Measurements from ENCODE around the gene SDC3.

The SDC3 gene

DNA sequence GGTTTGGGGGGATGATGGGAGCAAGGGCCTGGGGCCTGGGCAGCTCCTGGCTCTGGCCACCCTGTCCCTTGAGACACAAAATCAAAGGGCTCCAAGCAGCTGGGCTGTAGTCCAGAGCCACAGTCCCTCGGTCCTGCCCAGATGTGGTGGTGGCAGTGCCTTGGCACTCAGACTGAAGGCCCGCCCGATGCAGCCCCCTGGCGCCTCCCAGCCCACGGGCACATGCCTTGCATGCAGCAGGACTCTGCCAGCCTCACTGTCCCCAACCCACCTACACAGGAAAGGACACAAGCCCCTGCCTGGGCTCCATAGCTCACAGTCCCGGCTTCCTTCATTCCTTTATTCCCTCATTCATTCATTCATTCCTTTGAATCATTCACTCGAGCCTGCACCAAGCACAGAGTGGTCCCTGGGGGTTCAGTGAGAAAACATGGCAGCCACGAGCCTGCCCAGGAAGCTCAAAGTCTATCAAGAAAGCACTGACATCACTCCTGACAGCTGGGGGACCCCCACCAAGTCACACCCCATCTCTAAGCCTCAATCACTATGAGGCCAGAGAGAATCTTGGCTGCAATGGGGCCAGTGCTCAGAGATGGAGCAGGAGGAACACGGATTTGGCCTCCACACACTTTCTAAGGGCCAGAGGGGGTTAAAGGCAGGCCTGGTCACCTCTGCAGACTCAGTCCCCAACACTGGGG, 5.8 kb downstream of the SDC3 start:
- Histone ChIP-seq H3K4me3 (no peak overlapping the region), H3K27ac (peak overlapping the region; percentile 74 to 80)
- DNase-seq (ENCODE audit: low spot score) = no peak
- TF ChIP-seq, protein P1, sequence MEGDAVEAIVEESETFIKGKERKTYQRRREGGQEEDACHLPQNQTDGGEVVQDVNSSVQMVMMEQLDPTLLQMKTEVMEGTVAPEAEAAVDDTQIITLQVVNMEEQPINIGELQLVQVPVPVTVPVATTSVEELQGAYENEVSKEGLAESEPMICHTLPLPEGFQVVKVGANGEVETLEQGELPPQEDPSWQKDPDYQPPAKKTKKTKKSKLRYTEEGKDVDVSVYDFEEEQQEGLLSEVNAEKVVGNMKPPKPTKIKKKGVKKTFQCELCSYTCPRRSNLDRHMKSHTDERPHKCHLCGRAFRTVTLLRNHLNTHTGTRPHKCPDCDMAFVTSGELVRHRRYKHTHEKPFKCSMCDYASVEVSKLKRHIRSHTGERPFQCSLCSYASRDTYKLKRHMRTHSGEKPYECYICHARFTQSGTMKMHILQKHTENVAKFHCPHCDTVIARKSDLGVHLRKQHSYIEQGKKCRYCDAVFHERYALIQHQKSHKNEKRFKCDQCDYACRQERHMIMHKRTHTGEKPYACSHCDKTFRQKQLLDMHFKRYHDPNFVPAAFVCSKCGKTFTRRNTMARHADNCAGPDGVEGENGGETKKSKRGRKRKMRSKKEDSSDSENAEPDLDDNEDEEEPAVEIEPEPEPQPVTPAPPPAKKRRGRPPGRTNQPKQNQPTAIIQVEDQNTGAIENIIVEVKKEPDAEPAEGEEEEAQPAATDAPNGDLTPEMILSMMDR (IDR thresholded peaks at IDR 0.05) = no peak

DNA sequence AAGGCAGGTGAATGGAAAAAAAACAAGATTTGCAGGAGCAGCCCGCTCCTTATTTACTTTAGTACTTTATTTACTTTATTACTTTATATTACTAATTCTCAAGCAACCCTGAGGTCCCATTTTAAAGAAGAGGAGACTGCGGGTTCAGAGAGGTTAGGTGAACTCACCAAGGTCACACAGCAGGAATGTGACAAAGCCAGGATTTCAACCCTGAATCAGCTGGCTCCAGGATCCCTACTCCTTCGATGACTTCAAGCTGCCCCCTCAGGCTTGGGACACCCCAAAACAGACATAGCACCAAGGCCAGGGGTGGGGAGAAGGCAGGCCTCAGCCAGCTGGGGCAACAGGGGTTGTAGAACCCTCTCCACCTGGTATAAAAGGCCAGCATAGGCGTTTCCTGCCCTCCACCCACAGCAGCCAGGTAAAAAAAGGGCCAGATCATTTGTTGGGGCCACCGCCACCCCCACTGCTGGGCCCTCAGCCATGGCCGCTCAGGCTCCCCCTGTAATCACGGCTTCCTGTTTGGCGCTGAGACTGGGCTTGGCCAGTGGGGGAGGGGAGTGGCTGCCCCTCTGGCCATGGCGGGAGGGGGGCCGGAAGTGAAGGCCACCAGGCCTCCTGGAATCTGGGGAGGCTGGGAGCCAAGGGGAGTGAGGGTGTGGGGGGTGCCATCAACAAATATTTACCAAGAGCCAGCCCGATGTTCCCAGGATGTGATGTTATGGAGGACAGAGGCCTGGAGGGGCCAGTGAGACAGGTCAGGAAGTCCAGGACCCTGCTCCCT, 6.6 kb downstream of the SDC3 start:
- no peak for DNase-seq (ENCODE audit: low spot score)
- Histone ChIP-seq H3K4me3 (no peak overlapping the region), H3K27ac (peak overlapping the region; percentile 74 to 80)
- TF ChIP-seq, protein P1 (IDR thresholded peaks at IDR 0.05) = no peak

DNA sequence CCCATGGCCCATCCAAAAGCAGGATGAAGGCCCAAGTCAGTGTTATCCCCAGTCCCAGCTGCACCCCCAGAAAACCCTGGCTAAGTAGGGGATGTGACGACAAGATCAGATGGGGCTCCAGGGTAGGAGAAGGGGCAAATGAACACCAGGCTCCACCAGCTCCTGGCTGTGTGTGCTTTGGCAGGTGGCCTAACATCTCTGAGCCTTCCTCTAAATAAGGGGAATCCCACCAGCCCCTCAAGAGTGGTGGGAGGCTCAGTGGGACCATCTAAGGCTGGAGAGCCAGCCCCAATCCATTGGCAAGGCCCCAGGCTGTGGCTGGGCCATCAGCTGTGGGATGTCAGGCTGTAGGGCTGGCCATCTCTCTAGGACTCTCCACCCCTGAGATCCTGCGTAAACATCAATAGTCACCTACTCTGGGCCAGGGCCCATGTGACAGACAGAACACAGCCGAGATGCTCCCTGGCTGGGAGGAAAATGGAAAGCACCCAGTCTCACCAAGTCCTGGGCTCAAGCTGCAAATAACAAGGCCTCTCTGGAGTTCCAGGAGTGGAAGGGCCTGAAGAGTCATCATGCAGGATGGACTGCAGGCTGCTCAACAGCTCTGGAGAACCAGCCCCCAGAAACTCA, 7.5 kb downstream of the SDC3 start:
- TF ChIP-seq, protein P1 (IDR thresholded peaks at IDR 0.05) = no peak
- no peak for DNase-seq (ENCODE audit: low spot score)
- H3K27ac ChIP-seq = peak overlapping the region in 1 of 2 donors; percentile 21
- no peak overlapping the region for H3K4me3 ChIP-seq

DNA sequence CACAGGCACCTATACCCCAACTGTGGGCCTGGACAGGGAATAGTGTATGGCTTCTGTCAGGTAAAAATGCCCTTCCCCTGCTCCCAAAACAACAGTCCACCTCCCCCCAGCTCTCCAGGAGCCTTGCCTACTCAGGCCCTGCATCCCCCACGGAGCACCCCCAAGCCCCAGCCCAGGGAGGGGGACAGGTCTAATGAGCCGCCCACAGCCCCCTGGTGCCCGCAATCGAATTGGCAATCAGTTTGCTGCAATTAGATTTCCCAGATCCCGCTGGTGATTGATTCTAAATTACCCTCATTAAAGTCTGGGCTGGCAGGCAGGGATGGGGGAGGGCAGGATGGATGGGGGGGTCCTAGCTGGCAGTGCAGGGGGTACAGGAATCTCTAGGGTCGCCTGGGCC, 8.1 kb downstream of the SDC3 start:
- no peak overlapping the region for H3K4me3 ChIP-seq
- DNase-seq (ENCODE audit: low spot score) = no peak
- H3K27ac ChIP-seq = no peak overlapping the region
- TF ChIP-seq, protein P1 (IDR thresholded peaks at IDR 0.05) = no peak

DNA sequence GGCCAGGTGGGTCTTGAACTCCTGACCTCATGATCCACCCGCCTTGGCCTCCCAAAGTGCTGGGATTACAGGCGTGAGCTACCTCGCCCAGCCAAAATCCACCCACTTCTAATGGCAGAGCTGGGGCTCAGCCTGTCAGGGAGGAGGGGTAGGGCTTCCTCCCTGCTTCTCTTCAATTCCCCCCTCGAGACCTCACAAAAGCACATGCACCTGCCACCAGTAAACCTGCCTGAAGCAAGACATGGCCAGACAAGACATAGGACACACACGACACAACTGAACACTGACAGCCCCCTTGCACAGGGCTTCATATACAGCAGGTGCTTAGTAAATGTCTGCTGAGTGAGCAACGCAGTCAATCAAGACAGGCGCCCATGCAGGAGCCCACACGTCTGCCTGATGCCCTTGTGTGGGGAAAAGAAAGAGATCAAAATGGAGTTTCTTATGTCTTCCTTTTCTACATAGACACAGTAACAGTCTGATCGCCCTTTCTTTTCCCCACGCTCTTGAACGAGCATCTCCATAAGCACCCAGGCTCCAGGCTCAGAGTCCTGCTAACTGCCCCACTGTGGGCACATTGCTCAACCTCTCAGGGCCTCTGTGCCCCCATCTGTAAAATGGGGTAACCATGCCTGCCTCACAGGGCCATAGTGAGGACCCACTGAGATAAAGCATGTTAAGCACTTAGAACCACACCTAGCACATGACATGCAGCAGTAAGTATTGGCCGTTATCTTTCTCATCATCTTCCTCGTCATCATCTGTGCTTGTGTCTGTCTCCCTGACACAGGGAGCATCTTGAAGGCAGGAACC, 8.8 kb downstream of the SDC3 start:
- H3K4me3 ChIP-seq = no peak overlapping the region
- no peak overlapping the region for H3K27ac ChIP-seq
- no peak for DNase-seq (ENCODE audit: low spot score)
- TF ChIP-seq, protein P1 (IDR thresholded peaks at IDR 0.05) = no peak

DNA sequence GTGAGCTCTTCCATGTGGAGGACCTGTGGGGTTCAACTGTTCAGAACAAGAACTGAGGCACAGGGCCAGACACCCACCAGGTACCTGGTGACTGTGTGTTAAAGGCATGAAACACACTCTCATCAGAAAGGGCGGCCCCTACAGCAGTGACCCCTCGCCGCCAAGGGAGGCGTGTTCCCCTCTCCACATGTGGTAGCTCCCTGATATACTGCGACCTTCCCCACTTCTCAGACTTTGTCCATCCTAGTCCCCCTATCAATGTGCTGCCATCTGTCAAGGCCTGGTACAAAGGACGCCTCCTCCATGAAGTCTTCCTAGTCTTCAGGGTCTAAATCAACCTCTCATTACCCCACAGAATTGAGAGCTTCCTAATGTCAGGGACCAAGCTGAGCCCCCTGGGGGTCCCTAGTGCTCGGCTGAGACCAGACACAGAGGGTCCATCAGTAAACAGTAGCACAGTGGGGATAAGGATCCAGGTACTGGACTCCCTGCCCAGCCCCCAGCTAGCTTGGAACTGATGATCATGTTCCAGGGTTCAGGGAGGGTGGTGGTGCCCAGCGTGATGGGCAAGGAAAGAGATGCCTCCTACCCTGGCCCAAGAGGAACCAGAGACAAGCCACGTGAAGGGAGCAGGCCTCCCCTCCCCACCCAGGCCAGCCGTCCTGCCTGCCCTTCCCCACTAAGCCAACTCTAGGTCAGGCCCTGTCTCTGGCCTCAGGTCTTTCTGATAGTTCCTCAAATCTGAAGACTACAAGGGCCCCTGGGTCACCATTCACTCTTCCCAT, 10.3 kb downstream of the SDC3 start:
- DNase-seq (ENCODE audit: low spot score) = no peak
- H3K27ac ChIP-seq = no peak overlapping the region
- TF ChIP-seq, protein P1 (IDR thresholded peaks at IDR 0.05) = no peak
- H3K4me3 ChIP-seq = no peak overlapping the region

All from coronary artery (tissue), 2 donors.